Stimulated activated naive CD8-positive, alpha-beta T cell treated with anti-CD3 and anti-CD28 coated beads, Interleukin-15, Interleukin-2, amounts not matched to agents 100 ng/mL and 50 ng/mL, for 24 hours (primary cell): Measurements from ENCODE around the gene ARHGAP40.

Source experiments
- H3K27ac Mint-ChIP-seq: one replicate; pipeline ENCODE4 v1.8.0; 2021; ENCODE audit warnings: mild to moderate bottlenecking, mixed read lengths
- H3K27me3 Mint-ChIP-seq: one replicate; pipeline ENCODE4 v1.8.0; 2021; ENCODE audit warnings: mixed read lengths
- H3K36me3 Mint-ChIP-seq: one replicate; pipeline ENCODE4 v1.8.0; 2021; ENCODE audit warnings: low read depth, mixed read lengths
- H3K4me1 Mint-ChIP-seq: one replicate; pipeline ENCODE4 v1.8.0; 2021; ENCODE audit warnings: low read depth, mixed read lengths
- H3K4me3 Mint-ChIP-seq: one replicate; pipeline ENCODE4 v1.8.0; 2021; ENCODE audit warnings: mild to moderate bottlenecking, mixed read lengths
- H3K9me3 Mint-ChIP-seq: one replicate; pipeline ENCODE4 v1.8.0; 2021; ENCODE audit warnings: mixed read lengths

ARHGAP40 gene

GRCh38 chr20:38623061-38623460 is 21.5 kb downstream of the ARHGAP40 start:
- no peaks in the 10 kb centered on the region for H3K36me3 Mint-ChIP-seq
- H3K4me3 Mint-ChIP-seq, result no peak overlapping the region
- H3K27ac Mint-ChIP-seq, result no peak overlapping the region
- H3K9me3 Mint-ChIP-seq, result no peaks in the 10 kb centered on the region
- no peaks in the 10 kb centered on the region for H3K4me1 Mint-ChIP-seq
- peaks cover 18% of the 10 kb centered on the region for H3K27me3 Mint-ChIP-seq

- no peaks in the 10 kb centered on the region for H3K9me3 Mint-ChIP-seq
- H3K27me3 Mint-ChIP-seq, result peaks cover 10% of the 10 kb centered on the region
- no peak overlapping the region for H3K27ac Mint-ChIP-seq
- H3K4me3 Mint-ChIP-seq, result no peak overlapping the region
- H3K4me1 Mint-ChIP-seq, result no peaks in the 10 kb centered on the region
- no peaks in the 10 kb centered on the region for H3K36me3 Mint-ChIP-seq
Observed at GRCh38 chr20:38624084-38624483, 22.5 kb downstream of the ARHGAP40 start.

GRCh38 chr20:38625896-38626295 is 24.3 kb downstream of the ARHGAP40 start:
- Mint-ChIP-seq H3K27me3 (peaks cover 9% of the 10 kb centered on the region), H3K4me3 (no peak overlapping the region), H3K4me1 (no peaks in the 10 kb centered on the region), H3K36me3 (no peaks in the 10 kb centered on the region), H3K27ac (no peak overlapping the region), H3K9me3 (no peaks in the 10 kb centered on the region)

- peaks cover 4% of the 10 kb centered on the region for H3K27me3 Mint-ChIP-seq
- H3K4me1 Mint-ChIP-seq, result peaks cover 5% of the 10 kb centered on the region
- no peak overlapping the region for H3K27ac Mint-ChIP-seq
- H3K36me3 Mint-ChIP-seq, result no peaks in the 10 kb centered on the region
- H3K9me3 Mint-ChIP-seq, result no peaks in the 10 kb centered on the region
- H3K4me3 Mint-ChIP-seq, result no peak overlapping the region
Observed at GRCh38 chr20:38626921-38627659, 25.5 kb downstream of the ARHGAP40 start.

GRCh38 chr20:38628580-38629470 is 27.2 kb downstream of the ARHGAP40 start:
- H3K4me3 Mint-ChIP-seq, result no peak overlapping the region
- H3K4me1 Mint-ChIP-seq, result peaks cover 5% of the 10 kb centered on the region
- peaks cover 8% of the 10 kb centered on the region for H3K27me3 Mint-ChIP-seq
- no peaks in the 10 kb centered on the region for H3K36me3 Mint-ChIP-seq
- H3K9me3 Mint-ChIP-seq, result no peaks in the 10 kb centered on the region
- no peak overlapping the region for H3K27ac Mint-ChIP-seq

GRCh38 chr20:38629979-38630378 is 28.4 kb downstream of the ARHGAP40 start:
- no peaks in the 10 kb centered on the region for H3K36me3 Mint-ChIP-seq
- peaks cover 15% of the 10 kb centered on the region for H3K27me3 Mint-ChIP-seq
- no peaks in the 10 kb centered on the region for H3K9me3 Mint-ChIP-seq
- H3K4me1 Mint-ChIP-seq, result peaks cover 5% of the 10 kb centered on the region
- H3K27ac Mint-ChIP-seq, result no peak overlapping the region
- no peak overlapping the region for H3K4me3 Mint-ChIP-seq

- no peaks in the 10 kb centered on the region for H3K9me3 Mint-ChIP-seq
- H3K27ac Mint-ChIP-seq, result no peak overlapping the region
- peaks cover 15% of the 10 kb centered on the region for H3K27me3 Mint-ChIP-seq
- no peak overlapping the region for H3K4me3 Mint-ChIP-seq
- H3K4me1 Mint-ChIP-seq, result peaks cover 5% of the 10 kb centered on the region
- no peaks in the 10 kb centered on the region for H3K36me3 Mint-ChIP-seq
Observed at GRCh38 chr20:38630727-38631126, 29.1 kb downstream of the ARHGAP40 start.

- H3K4me1 Mint-ChIP-seq, result peaks cover 5% of the 10 kb centered on the region
- H3K9me3 Mint-ChIP-seq, result no peaks in the 10 kb centered on the region
- no peak overlapping the region for H3K27ac Mint-ChIP-seq
- no peak overlapping the region for H3K4me3 Mint-ChIP-seq
- no peaks in the 10 kb centered on the region for H3K36me3 Mint-ChIP-seq
- peaks cover 15% of the 10 kb centered on the region for H3K27me3 Mint-ChIP-seq
Observed at GRCh38 chr20:38631155-38632022, 29.8 kb downstream of the ARHGAP40 start.

GRCh38 chr20:38633577-38634093 is 32.0 kb downstream of the ARHGAP40 start:
- H3K4me1 Mint-ChIP-seq, result peaks cover 5% of the 10 kb centered on the region
- H3K27me3 Mint-ChIP-seq, result peaks cover 15% of the 10 kb centered on the region
- H3K36me3 Mint-ChIP-seq, result no peaks in the 10 kb centered on the region
- H3K4me3 Mint-ChIP-seq, result no peak overlapping the region
- no peak overlapping the region for H3K27ac Mint-ChIP-seq
- no peaks in the 10 kb centered on the region for H3K9me3 Mint-ChIP-seq

GRCh38 chr20:38635721-38636288 is 34.2 kb downstream of the ARHGAP40 start:
- Mint-ChIP-seq H3K9me3 (no peaks in the 10 kb centered on the region), H3K4me3 (no peak overlapping the region), H3K36me3 (no peaks in the 10 kb centered on the region), H3K27me3 (peaks cover 13% of the 10 kb centered on the region), H3K4me1 (peaks cover 5% of the 10 kb centered on the region), H3K27ac (no peak overlapping the region)

GRCh38 chr20:38640521-38640920 is 38.9 kb downstream of the ARHGAP40 start:
- no peak overlapping the region for H3K27ac Mint-ChIP-seq
- H3K9me3 Mint-ChIP-seq, result no peaks in the 10 kb centered on the region
- no peaks in the 10 kb centered on the region for H3K36me3 Mint-ChIP-seq
- no peaks in the 10 kb centered on the region for H3K4me1 Mint-ChIP-seq
- no peak overlapping the region for H3K4me3 Mint-ChIP-seq
- H3K27me3 Mint-ChIP-seq, result peaks cover 20% of the 10 kb centered on the region

- H3K4me1 Mint-ChIP-seq, result peaks cover 5% of the 10 kb centered on the region
- no peak overlapping the region for H3K4me3 Mint-ChIP-seq
- peaks cover 33% of the 10 kb centered on the region for H3K27me3 Mint-ChIP-seq
- H3K36me3 Mint-ChIP-seq, result no peaks in the 10 kb centered on the region
- no peak overlapping the region for H3K27ac Mint-ChIP-seq
- H3K9me3 Mint-ChIP-seq, result no peaks in the 10 kb centered on the region
Observed at GRCh38 chr20:38642498-38642897, 40.9 kb downstream of the ARHGAP40 start.

- Mint-ChIP-seq H3K4me3 (no peak overlapping the region), H3K9me3 (no peaks in the 10 kb centered on the region), H3K4me1 (peaks cover 5% of the 10 kb centered on the region), H3K27me3 (peaks cover 34% of the 10 kb centered on the region), H3K27ac (no peak overlapping the region), H3K36me3 (no peaks in the 10 kb centered on the region)
Observed at GRCh38 chr20:38644588-38645260, 43.1 kb downstream of the ARHGAP40 start.

- no peak overlapping the region for H3K4me3 Mint-ChIP-seq
- H3K27me3 Mint-ChIP-seq, result peaks cover 34% of the 10 kb centered on the region
- H3K36me3 Mint-ChIP-seq, result no peaks in the 10 kb centered on the region
- H3K9me3 Mint-ChIP-seq, result no peaks in the 10 kb centered on the region
- H3K4me1 Mint-ChIP-seq, result peaks cover 5% of the 10 kb centered on the region
- H3K27ac Mint-ChIP-seq, result no peak overlapping the region
Observed at GRCh38 chr20:38645351-38645750, 43.7 kb downstream of the ARHGAP40 start.
